Measurements from ENCODE around the gene PTPRG.

DNA sequence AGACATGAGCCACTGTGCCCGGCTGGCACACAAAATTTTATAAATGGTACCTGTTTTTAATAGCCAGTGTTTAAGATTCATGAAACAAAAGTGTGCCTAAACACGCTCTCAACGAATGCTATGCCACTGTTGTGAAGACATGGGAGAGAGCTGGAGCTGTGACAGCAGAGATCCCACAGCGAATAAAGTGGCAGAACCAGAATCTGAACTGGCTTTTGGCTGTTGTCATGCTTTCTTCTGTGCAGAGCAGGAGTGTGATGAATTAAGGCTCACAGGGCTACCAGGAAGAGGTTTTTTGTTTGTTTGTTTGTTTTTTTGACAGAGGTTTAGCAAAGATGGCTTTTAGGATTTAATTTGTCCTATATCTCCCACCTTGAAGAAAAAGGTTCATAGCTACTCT, 14.5 kb downstream of the PTPRG start:
- no peak for TF ChIP-seq POLR2A (IDR thresholded peaks at IDR 0.05)
- TF ChIP-seq, protein P1, sequence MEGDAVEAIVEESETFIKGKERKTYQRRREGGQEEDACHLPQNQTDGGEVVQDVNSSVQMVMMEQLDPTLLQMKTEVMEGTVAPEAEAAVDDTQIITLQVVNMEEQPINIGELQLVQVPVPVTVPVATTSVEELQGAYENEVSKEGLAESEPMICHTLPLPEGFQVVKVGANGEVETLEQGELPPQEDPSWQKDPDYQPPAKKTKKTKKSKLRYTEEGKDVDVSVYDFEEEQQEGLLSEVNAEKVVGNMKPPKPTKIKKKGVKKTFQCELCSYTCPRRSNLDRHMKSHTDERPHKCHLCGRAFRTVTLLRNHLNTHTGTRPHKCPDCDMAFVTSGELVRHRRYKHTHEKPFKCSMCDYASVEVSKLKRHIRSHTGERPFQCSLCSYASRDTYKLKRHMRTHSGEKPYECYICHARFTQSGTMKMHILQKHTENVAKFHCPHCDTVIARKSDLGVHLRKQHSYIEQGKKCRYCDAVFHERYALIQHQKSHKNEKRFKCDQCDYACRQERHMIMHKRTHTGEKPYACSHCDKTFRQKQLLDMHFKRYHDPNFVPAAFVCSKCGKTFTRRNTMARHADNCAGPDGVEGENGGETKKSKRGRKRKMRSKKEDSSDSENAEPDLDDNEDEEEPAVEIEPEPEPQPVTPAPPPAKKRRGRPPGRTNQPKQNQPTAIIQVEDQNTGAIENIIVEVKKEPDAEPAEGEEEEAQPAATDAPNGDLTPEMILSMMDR (IDR thresholded peaks at IDR 0.05 in 4 of 5, conservative IDR thresholded peaks at IDR 0.05 in 1 of 5) = no peak
